MM.1S (cell line): ENCODE data around the gene ZFAND4.

Source experiments
- DNase-seq: peaks from one replicate; pipeline ENCODE4 v3.0.0-alpha.2; 2015
- H2AFZ ChIP-seq: fragments of 300-600 bp; sonication (generic); 2 replicates; pipeline ENCODE4 v1.6.0; 2016; ENCODE audit warnings: antibody characterized with exemption, low read length
- H3F3A ChIP-seq: fragments of 300-600 bp; sonication (generic); 2 replicates; pipeline ENCODE4 v1.6.1; 2016; ENCODE audit warnings: mild to moderate bottlenecking, antibody characterized with exemption, low read length, moderate library complexity, mixed read lengths; ENCODE audit not compliant: insufficient read depth
- H3K27ac ChIP-seq: fragments of 300-600 bp; sonication (generic); 2 replicates; pipeline ENCODE4 v1.5.1; 2016; ENCODE audit warnings: mild to moderate bottlenecking, low read length
- H3K27me3 ChIP-seq: fragments of 300-600 bp; sonication (generic); replicated peaks from 2 replicates; pipeline ENCODE4 v1.6.0; 2016; ENCODE audit warnings: low read length; ENCODE audit not compliant: insufficient read depth
- H3K36me3 ChIP-seq: fragments of 300-600 bp; sonication (generic); replicated peaks from 2 replicates; pipeline ENCODE4 v1.6.1; 2016; ENCODE audit warnings: mild to moderate bottlenecking, low read length, mixed read lengths; ENCODE audit not compliant: insufficient read depth
- H3K4me1 ChIP-seq: fragments of 300-600 bp; sonication (generic); 2 replicates; pipeline ENCODE4 v1.6.1; 2016; ENCODE audit warnings: low read length, mixed read lengths
- H3K4me2 ChIP-seq: fragments of 300-600 bp; sonication (generic); 2 replicates; pipeline ENCODE4 v1.6.0; 2016; ENCODE audit warnings: low read depth, low read length
- H3K4me3 ChIP-seq: fragments of 300-600 bp; sonication (generic); 2 replicates; pipeline ENCODE4 v1.5.1; 2016; ENCODE audit warnings: low read length, mixed read lengths
- H3K79me2 ChIP-seq: fragments of 300-600 bp; sonication (generic); 2 replicates; pipeline ENCODE4 v1.6.1; 2016; ENCODE audit warnings: mixed run types, low read length, mixed read lengths
- H3K9ac ChIP-seq: fragments of 300-600 bp; sonication (generic); 2 replicates; pipeline ENCODE4 v1.6.1; 2016; ENCODE audit warnings: low read length, mixed read lengths
- H3K9me2 ChIP-seq: fragments of 300-600 bp; sonication (generic); replicated peaks from 2 replicates; pipeline ENCODE4 v1.6.1; 2016; ENCODE audit warnings: mild to moderate bottlenecking, low read length, mixed read lengths; ENCODE audit not compliant: insufficient read depth
- H3K9me3 ChIP-seq: fragments of 300-600 bp; sonication (generic); replicated peaks from 2 replicates; pipeline ENCODE4 v1.6.1; 2016; ENCODE audit warnings: mild to moderate bottlenecking, low read length, mixed read lengths; ENCODE audit not compliant: insufficient read depth
- H4K20me1 ChIP-seq: fragments of 300-600 bp; sonication (generic); 2 replicates; pipeline ENCODE4 v1.6.1; 2016; ENCODE audit warnings: mild to moderate bottlenecking, low read length, moderate library complexity, mixed read lengths; ENCODE audit not compliant: insufficient read depth
- CTCF ChIP-seq: fragments of 300-600 bp; sonication (generic); IDR thresholded peaks from 2 replicates; pipeline ENCODE4 v1.5.1; 2016; ENCODE audit warnings: antibody characterized with exemption, low read length, mixed read lengths
- EZH2 ChIP-seq: fragments of 300-600 bp; sonication (generic); optimal IDR thresholded peaks from 2 replicates; pipeline ENCODE3; 2017; ENCODE audit warnings: low read depth, mild to moderate bottlenecking, antibody characterized with exemption, low read length, mixed read lengths
- EZH2phosphoT487 ChIP-seq: fragments of 300-600 bp; sonication (generic); IDR thresholded peaks from 2 replicates; pipeline ENCODE4 v1.6.1; 2018; ENCODE audit warnings: antibody characterized with exemption, low read length

ZFAND4 gene

GRCh38 chr10:45593938-45594275 is 78.7 kb downstream of the ZFAND4 start:
- H3F3A ChIP-seq: no peaks in the 10 kb centered on the region
- peak overlapping the region; percentile 91 for H3K4me3 ChIP-seq
- no peaks in the 10 kb centered on the region for H3K9me3 ChIP-seq
- peak overlapping the region; percentile 89 for H2AFZ ChIP-seq
- H3K9ac ChIP-seq: peak overlapping the region; percentile 70; the same call in 1 of the 2 replicates
- peak overlapping the region; percentile 79 for H3K4me2 ChIP-seq
- peaks cover 10% of the 10 kb centered on the region for H3K4me1 ChIP-seq
- no peak overlapping the region for H3K27ac ChIP-seq
- peaks cover 24% of the 10 kb centered on the region for H3K79me2 ChIP-seq
- no peaks in the 10 kb centered on the region for H4K20me1 ChIP-seq
- H3K9me2 ChIP-seq: no peaks in the 10 kb centered on the region
- DNase-seq: no peak
- no peaks in the 10 kb centered on the region for H3K27me3 ChIP-seq
- H3K36me3 ChIP-seq: no peaks in the 10 kb centered on the region
- TF ChIP-seq CTCF (no peak), EZH2phosphoT487 (no peak)

GRCh38 chr10:45592926-45593325 is 79.6 kb downstream of the ZFAND4 start:
- no peak for DNase-seq
- no peaks in the 10 kb centered on the region for H3K36me3 ChIP-seq
- no peak overlapping the region for H3K9ac ChIP-seq
- peak overlapping the region; percentile 79; the same call in 1 of the 2 replicates for H3K4me2 ChIP-seq
- no peak overlapping the region for H3K4me3 ChIP-seq
- no peaks in the 10 kb centered on the region for H3K9me3 ChIP-seq
- peaks cover 28% of the 10 kb centered on the region for H3K79me2 ChIP-seq
- H3K4me1 ChIP-seq: peaks cover 10% of the 10 kb centered on the region
- H3K9me2 ChIP-seq: no peaks in the 10 kb centered on the region
- no peak overlapping the region for H2AFZ ChIP-seq
- no peak overlapping the region for H3K27ac ChIP-seq
- H3K27me3 ChIP-seq: no peaks in the 10 kb centered on the region
- H3F3A ChIP-seq: no peaks in the 10 kb centered on the region
- TF ChIP-seq CTCF: no peak
- no peak for TF ChIP-seq EZH2phosphoT487
- TF ChIP-seq EZH2: no peak
- no peaks in the 10 kb centered on the region for H4K20me1 ChIP-seq

- Histone ChIP-seq H3K36me3 (no peaks in the 10 kb centered on the region), H3K79me2 (peaks cover 28% of the 10 kb centered on the region), H3K4me3 (no peak overlapping the region), H3F3A (no peaks in the 10 kb centered on the region), H3K27ac (no peak overlapping the region), H3K27me3 (no peaks in the 10 kb centered on the region), H3K4me2 (no peak overlapping the region), H3K9me3 (no peaks in the 10 kb centered on the region), H3K9me2 (no peaks in the 10 kb centered on the region), H4K20me1 (no peaks in the 10 kb centered on the region), H2AFZ (no peak overlapping the region), H3K4me1 (peaks cover 10% of the 10 kb centered on the region), H3K9ac (no peak overlapping the region)
- TF ChIP-seq CTCF (no peak), EZH2 (no peak), EZH2phosphoT487 (no peak)
- DNase-seq: no peak
Observed at GRCh38 chr10:45592432-45592831, 80.1 kb downstream of the ZFAND4 start.
